ENCODE measurements around the gene PRKN. TPM values are rescaled to one million over a fixed set of nuclear protein-coding genes. Genes with fewer than 3 reads are reported as not detected.

Gene PRKN
- total and polyA plus RNA-seq, 2 experiments from 2014 or later: 1.2 to 2.3 TPM

- Histone ChIP-seq H4K20me1 (ENCODE audit: insufficient read depth) (no peaks in the 10 kb centered on the region), H3K9me3 (ENCODE audit: low read depth) (no peaks in the 10 kb centered on the region), H3K4me3 (no peak overlapping the region), H3K4me2 (ENCODE audit: unreplicated experiment) (no peak overlapping the region), H3K27ac (no peak overlapping the region), H2AFZ (no peak overlapping the region), H3K9ac (no peak overlapping the region), H3F3A (ENCODE audit: insufficient read depth) (no peaks in the 10 kb centered on the region), H3K36me3 (ENCODE audit: low read depth) (no peaks in the 10 kb centered on the region), H3K4me1 (ENCODE audit: insufficient read depth) (no peaks in the 10 kb centered on the region; the same call in 1 of the 2 replicates), H3K79me2 (ENCODE audit: insufficient read depth) (no peaks in the 10 kb centered on the region), H3K9me2 (ENCODE audit: insufficient read depth) (no peaks in the 10 kb centered on the region), H3K27me3 (replicated peaks; ENCODE audit: insufficient read depth) (no peaks in the 10 kb centered on the region)
- 37 to 44% methylated on average over 7 of the region's 7 CpGs for WGBS, 2 experiments (ENCODE audit: low coverage in 1 of 2, low lambda C conversion rate in 2 of 2, missing lambda C conversion rate in 2 of 2)
- in situ Hi-C loops (cut with MboI): no loop called here
- TF ChIP-seq EZH2 (IDR thresholded peaks at IDR 0.05; ENCODE audit: insufficient read depth, poor library complexity, severe bottlenecking): no peak
- TF ChIP-seq EZH2phosphoT487 (IDR thresholded peaks at IDR 0.05; ENCODE audit: insufficient read depth, low read depth): no peak
- peak; percentile 48 for DNase-seq
Observed at GRCh38 chr6:161644521-161644920, 1083.0 kb downstream of the PRKN start.

GRCh38 chr6:161641175-161641574 lies 1086.4 kb downstream of the PRKN start:
- H3K9me3 ChIP-seq (ENCODE audit: low read depth): no peaks in the 10 kb centered on the region
- in situ Hi-C loops (cut with MboI): no loop called here
- H3K4me1 ChIP-seq (ENCODE audit: insufficient read depth): no peaks in the 10 kb centered on the region; the same call in 1 of the 2 replicates
- H3K79me2 ChIP-seq (ENCODE audit: insufficient read depth): no peaks in the 10 kb centered on the region
- no peaks in the 10 kb centered on the region for H3K36me3 ChIP-seq (ENCODE audit: low read depth)
- H3K27ac ChIP-seq: no peak overlapping the region
- H2AFZ ChIP-seq: no peak overlapping the region
- no peak overlapping the region for H3K4me2 ChIP-seq (ENCODE audit: unreplicated experiment)
- no peak for TF ChIP-seq EZH2 (IDR thresholded peaks at IDR 0.05; ENCODE audit: insufficient read depth, poor library complexity, severe bottlenecking)
- no peak for TF ChIP-seq EZH2phosphoT487 (IDR thresholded peaks at IDR 0.05; ENCODE audit: insufficient read depth, low read depth)
- no peaks in the 10 kb centered on the region for H3F3A ChIP-seq (ENCODE audit: insufficient read depth)
- no peak for DNase-seq
- H3K9me2 ChIP-seq (ENCODE audit: insufficient read depth): no peaks in the 10 kb centered on the region
- H3K27me3 ChIP-seq (replicated peaks; ENCODE audit: insufficient read depth): no peaks in the 10 kb centered on the region
- H3K9ac ChIP-seq: no peak overlapping the region
- no peak overlapping the region for H3K4me3 ChIP-seq
- 11 to 21% methylated on average over 1 of the region's 1 CpG for WGBS, 2 experiments (ENCODE audit: low coverage in 1 of 2, low lambda C conversion rate in 2 of 2, missing lambda C conversion rate in 2 of 2)
- H4K20me1 ChIP-seq (ENCODE audit: insufficient read depth): no peaks in the 10 kb centered on the region

GRCh38 chr6:161639772-161640171 lies 1087.8 kb downstream of the PRKN start:
- 51 to 74% methylated on average over 2 of the region's 2 CpGs for WGBS, 2 experiments (ENCODE audit: low coverage in 1 of 2, low lambda C conversion rate in 2 of 2, missing lambda C conversion rate in 2 of 2)
- Histone ChIP-seq H3K9me2 (ENCODE audit: insufficient read depth) (no peaks in the 10 kb centered on the region), H3K79me2 (ENCODE audit: insufficient read depth) (no peaks in the 10 kb centered on the region), H3K9me3 (ENCODE audit: low read depth) (no peaks in the 10 kb centered on the region), H3K9ac (no peak overlapping the region), H3K4me1 (ENCODE audit: insufficient read depth) (no peaks in the 10 kb centered on the region; the same call in 1 of the 2 replicates), H4K20me1 (ENCODE audit: insufficient read depth) (no peaks in the 10 kb centered on the region), H3K4me3 (no peak overlapping the region), H3F3A (ENCODE audit: insufficient read depth) (no peaks in the 10 kb centered on the region), H3K27ac (no peak overlapping the region), H3K27me3 (replicated peaks; ENCODE audit: insufficient read depth) (no peaks in the 10 kb centered on the region), H3K4me2 (ENCODE audit: unreplicated experiment) (no peak overlapping the region), H2AFZ (no peak overlapping the region), H3K36me3 (ENCODE audit: low read depth) (no peaks in the 10 kb centered on the region)
- in situ Hi-C loops (cut with MboI): no loop called here
- TF ChIP-seq EZH2 (IDR thresholded peaks at IDR 0.05; ENCODE audit: insufficient read depth, poor library complexity, severe bottlenecking): no peak
- TF ChIP-seq EZH2phosphoT487 (IDR thresholded peaks at IDR 0.05; ENCODE audit: insufficient read depth, low read depth): no peak
- no peak for DNase-seq

GRCh38 chr6:161637658-161638057 lies 1089.9 kb downstream of the PRKN start:
- H3K79me2 ChIP-seq (ENCODE audit: insufficient read depth): no peaks in the 10 kb centered on the region
- no peak overlapping the region for H3K4me3 ChIP-seq
- no peaks in the 10 kb centered on the region for H3K9me3 ChIP-seq (ENCODE audit: low read depth)
- H4K20me1 ChIP-seq (ENCODE audit: insufficient read depth): no peaks in the 10 kb centered on the region
- no peak for DNase-seq
- no peaks in the 10 kb centered on the region for H3K36me3 ChIP-seq (ENCODE audit: low read depth)
- H3F3A ChIP-seq (ENCODE audit: insufficient read depth): no peaks in the 10 kb centered on the region
- H3K9me2 ChIP-seq (ENCODE audit: insufficient read depth): no peaks in the 10 kb centered on the region
- no peak overlapping the region for H2AFZ ChIP-seq
- no peak overlapping the region for H3K27ac ChIP-seq
- TF ChIP-seq EZH2 (IDR thresholded peaks at IDR 0.05; ENCODE audit: insufficient read depth, poor library complexity, severe bottlenecking) (no peak), EZH2phosphoT487 (IDR thresholded peaks at IDR 0.05; ENCODE audit: insufficient read depth, low read depth) (no peak)
- H3K4me1 ChIP-seq (ENCODE audit: insufficient read depth): 0 out of 2 replicates have a peak, but pooled peaks cover under 1% of the 10 kb centered on the region
- H3K4me2 ChIP-seq (ENCODE audit: unreplicated experiment): no peak overlapping the region
- in situ Hi-C loops (cut with MboI): no loop called here
- no peak overlapping the region for H3K9ac ChIP-seq
- H3K27me3 ChIP-seq (replicated peaks; ENCODE audit: insufficient read depth): no peaks in the 10 kb centered on the region
- WGBS, 2 experiments (ENCODE audit: low coverage in 1 of 2, low lambda C conversion rate in 2 of 2, missing lambda C conversion rate in 2 of 2): 32 to 66% methylated on average over 1 of the region's 1 CpG
